Amniotic stem cell (primary cell): ENCODE measurements around the gene RAB29.
"Not testable (repeated sequence)": the region's sequence is repeated elsewhere in the genome, so short reads cannot be mapped to it uniquely, and the experiment has no call there.

Experiments
- DNase-seq: peaks from one replicate; lab custom pipeline; 2025; lab: John Stamatoyannopoulos, UW

RAB29 gene

DNA sequence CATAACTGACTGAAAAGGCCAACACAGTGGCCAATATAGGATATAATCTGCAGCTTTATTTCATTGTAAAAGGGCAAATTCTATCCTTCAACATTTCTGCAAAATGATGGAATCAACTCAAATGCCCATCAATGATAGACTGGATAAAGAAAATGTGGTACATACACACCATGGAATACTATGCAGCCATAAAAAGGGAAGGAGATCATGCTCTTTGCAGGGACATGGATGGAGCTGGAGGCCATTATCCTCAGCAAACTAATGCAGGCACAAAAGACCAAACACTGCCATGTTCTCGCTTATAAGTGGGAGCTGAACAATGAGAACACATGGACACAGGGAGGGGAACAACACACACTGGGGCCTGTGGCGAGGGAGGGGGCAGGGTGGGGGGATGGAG is 54.5 kb downstream of the RAB29 start:
- not testable (repeated sequence) for DNase-seq

GRCh38 chr1:205719762-205720161 is 55.5 kb downstream of the RAB29 start:
- no peak for DNase-seq

DNA sequence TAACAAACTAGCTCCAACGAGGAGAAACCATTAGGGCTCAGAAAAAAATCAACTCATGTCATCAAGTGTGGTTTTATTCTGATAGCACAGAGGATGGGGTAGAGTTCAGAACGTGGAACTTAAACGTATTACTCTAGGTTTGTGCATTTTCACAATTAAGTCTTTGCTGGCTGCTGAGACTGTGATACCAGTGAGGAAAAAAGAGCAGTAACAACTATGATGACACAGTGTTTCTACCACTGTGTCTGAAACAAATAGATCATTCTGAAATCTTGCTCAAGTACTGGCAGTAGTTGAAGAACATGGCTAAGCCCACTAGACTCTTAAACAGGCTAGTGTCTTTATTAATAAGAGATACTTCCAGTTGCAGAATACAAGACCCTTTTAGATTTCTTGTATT is 56.3 kb downstream of the RAB29 start:
- no peak for DNase-seq
